SK-N-SH treated with all-trans-retinoic acid at 6 μM for 48 hours (cell line): ENCODE results near the gene GTF2A1L.

Source experiments
- ARNTL ChIP-seq: fragments of 450-650 bp; formaldehyde crosslinking; IDR thresholded peaks from 2 replicates; pipeline ENCODE4 v1.5.0; 2020; ENCODE audit warnings: low read depth, mild to moderate bottlenecking, moderate library complexity, borderline replicate concordance
- CREB5 ChIP-seq: fragments of 250-450 bp; sonication (Bioruptor Pico); IDR thresholded peaks from 2 replicates; pipeline ENCODE4 v1.5.1; 2020; ENCODE audit warnings: low read depth, mild to moderate bottlenecking, moderate library complexity
- POU6F1 ChIP-seq: fragments of 250-450 bp; sonication (Bioruptor Pico); IDR thresholded peaks from 2 replicates; pipeline ENCODE4 v1.8.0; 2021; ENCODE audit warnings: low read depth, mild to moderate bottlenecking, moderate library complexity, borderline replicate concordance
- SNAI2 ChIP-seq: fragments of 250-450 bp; sonication (Bioruptor Pico); IDR thresholded peaks from 2 replicates; pipeline ENCODE4 v1.5.0; 2020; ENCODE audit warnings: mild to moderate bottlenecking, moderate library complexity
- ZC3H10 ChIP-seq: fragments of 250-450 bp; sonication (Bioruptor Pico); IDR thresholded peaks from 2 replicates; pipeline ENCODE4 v1.5.1; 2021; ENCODE audit warnings: mild to moderate bottlenecking, moderate library complexity
- ZFP3 ChIP-seq: fragments of 250-450 bp; sonication (Bioruptor Pico); IDR thresholded peaks from 2 replicates; pipeline ENCODE4 v1.5.0; 2020; ENCODE audit warnings: mild to moderate bottlenecking, moderate library complexity
- ZNF70 ChIP-seq: fragments of 450-650 bp; formaldehyde crosslinking; IDR thresholded peaks from 2 replicates; pipeline ENCODE4 v1.5.0; 2020; ENCODE audit warnings: mild to moderate bottlenecking, moderate library complexity

- TF ChIP-seq ZC3H10 (CRISPR knock-in tag) (no peak), SNAI2 (CRISPR knock-in tag) (no peak), ARNTL (CRISPR knock-in tag) (no peak), CREB5 (no peak), POU6F1 (CRISPR knock-in tag) (no peak), ZNF70 (no peak), ZFP3 (CRISPR knock-in tag) (no peak)
Measured at GRCh38 chr2:48592067-48592466, 25.6 kb upstream of the GTF2A1L start.
